Lung (tissue), 12 donors: ENCODE measurements around the gene XYLT2. TPM values are rescaled to one million over a fixed set of nuclear protein-coding genes. Genes with fewer than 3 reads are reported as not detected.

Source experiments
- ATAC-seq: fragments of 200-7000 bp; cut with Tn5 transposase; one replicate; pipeline ENCODE4 v1.9.1; 2020; ENCODE audit warnings: moderate number of reproducible peaks; ENCODE audit not compliant: insufficient read depth, low FRiP score
- DNase-seq, 3 donors: peaks; one replicate each; pipeline ENCODE4 v3.0.0-alpha.2; 2013 to 2017
- H3K27ac ChIP-seq, 2 donors: one replicate each; pipeline ENCODE4 v1.5.1; 2013; ENCODE audit warnings: mild to moderate bottlenecking in 2 of 2, moderate library complexity in 2 of 2, control low read depth in 1 of 2, inconsistent platforms in 1 of 2, low read depth in 1 of 2, low read length in 1 of 2
- H3K27me3 ChIP-seq, 3 donors: one replicate each; pipeline ENCODE4 v1.5.1; 2013; ENCODE audit warnings: low read length in 2 of 3; ENCODE audit not compliant: control insufficient read depth in 3 of 3, insufficient read depth in 3 of 3
- H3K36me3 ChIP-seq, 4 donors: one replicate each; pipeline ENCODE4 v1.5.1; 2013; ENCODE audit warnings: low read length in 4 of 4, mild to moderate bottlenecking in 1 of 4, moderate library complexity in 1 of 4; ENCODE audit not compliant: control insufficient read depth in 4 of 4, insufficient read depth in 4 of 4
- H3K4me1 ChIP-seq, 5 donors: one replicate each; pipeline ENCODE4 v1.5.1; 2013; ENCODE audit warnings: low read length in 5 of 5, mild to moderate bottlenecking in 2 of 5, moderate library complexity in 1 of 5; ENCODE audit not compliant: control insufficient read depth in 5 of 5, insufficient read depth in 5 of 5
- H3K4me3 ChIP-seq: one replicate; pipeline ENCODE4 v1.5.1; 2013; ENCODE audit warnings: mild to moderate bottlenecking, control low read depth, moderate library complexity
- H3K9ac ChIP-seq, 2 donors: one replicate each; pipeline ENCODE4 v1.5.1; 2013; ENCODE audit warnings: low read length in 2 of 2, control low read depth in 1 of 2; ENCODE audit not compliant: insufficient read depth in 1 of 2
- H3K9me3 ChIP-seq, 4 donors: one replicate each; pipeline ENCODE4 v1.5.1; 2013; ENCODE audit warnings: low read length in 3 of 4, mild to moderate bottlenecking in 1 of 4, moderate library complexity in 1 of 4; ENCODE audit not compliant: control insufficient read depth in 4 of 4, insufficient read depth in 3 of 4
- CTCF ChIP-seq: IDR thresholded peaks from 2 replicates; pipeline ENCODE4 v1.5.1; 2012; ENCODE audit warnings: mild to moderate bottlenecking; ENCODE audit errors: control extremely low read depth, extremely low read depth
- WGBS, 2 donors: extraction: QIAGEN DNeasy Blood & Tissue Kit; methylation state at CpG; one replicate each; pipeline ENCODE4 v1.1.7; 2013; 5-methylcytosine and 5-hydroxymethylcytosine counted together
- polyA plus RNA-seq, 2 donors: library from polyadenylated mRNA; stranded (reverse); fragments of 200-250 nt; gene quantifications; one replicate each; pipeline ENCODE4 v1.2.1, GENCODE V29; 2013
- total RNA-seq, 2 donors: library from RNA; depleted of rRNA in 1 of 2; stranded (reverse); fragments of >200 nt in 1 of 2; gene quantifications; one replicate each; pipeline ENCODE4 v1.2.1, GENCODE V29; 2014 to 2021
- donor health status: control.
- donor health status: control.
- donor health status: Bipolar disorder and iron deficiency.
- donor health status: healthy.
- donor health status: DM: yes; HTN: yes; CAD: no.

XYLT2 gene
- total and polyA plus RNA-seq, 4 donors, result 9.6 to 28.5 (median 16.2) TPM

GRCh38 chr17:50364061-50364458 is 18.1 kb downstream of the XYLT2 start:
- ATAC-seq (no peak), DNase-seq (no peak)
- WGBS, 2 donors, result 72 to 90% methylated on average over 4 of the region's 4 CpGs
- H3K9ac ChIP-seq, result no peak overlapping the region
- H3K4me3 ChIP-seq, result no peak overlapping the region
- H3K27me3 ChIP-seq, result no peaks in the 10 kb centered on the region
- no peak overlapping the region for H3K27ac ChIP-seq
- H3K4me1 ChIP-seq, result peaks cover 0 to 10% (median 0%) of the 10 kb centered on the region in 5 donors
- no peaks in the 10 kb centered on the region for H3K9me3 ChIP-seq
- no peak for TF ChIP-seq CTCF
- H3K36me3 ChIP-seq, result peaks cover 8 to 44% (median 16%) of the 10 kb centered on the region in 4 donors

- Histone ChIP-seq H3K4me1 (peaks cover 0 to 10% (median 0%) of the 10 kb centered on the region in 5 donors), H3K4me3 (no peak overlapping the region), H3K27ac (no peak overlapping the region), H3K9ac (no peak overlapping the region), H3K27me3 (no peaks in the 10 kb centered on the region), H3K36me3 (peaks cover 10 to 41% (median 22%) of the 10 kb centered on the region in 4 donors), H3K9me3 (no peaks in the 10 kb centered on the region)
- ATAC-seq (no peak), DNase-seq (no peak)
- WGBS, 2 donors, result 85 to 93% methylated on average over 9 of the region's 9 CpGs
- TF ChIP-seq CTCF, result no peak
Measured at GRCh38 chr17:50364715-50365114, 18.8 kb downstream of the XYLT2 start.

- Histone ChIP-seq H3K9ac (no peak overlapping the region), H3K36me3 (peaks cover 14 to 41% (median 25%) of the 10 kb centered on the region in 4 donors), H3K27ac (no peak overlapping the region), H3K4me1 (peaks cover 0 to 10% (median 0%) of the 10 kb centered on the region in 5 donors), H3K27me3 (no peaks in the 10 kb centered on the region), H3K4me3 (no peak overlapping the region), H3K9me3 (no peaks in the 10 kb centered on the region)
- ATAC-seq (no peak), DNase-seq (no peak)
- no peak for TF ChIP-seq CTCF
- WGBS, 2 donors, result 79 to 80% methylated on average over 2 of the region's 2 CpGs
Measured at GRCh38 chr17:50365165-50365564, 19.2 kb downstream of the XYLT2 start.
